GM21423 (cell line): ENCODE measurements around the gene KDM4B.
A peak's percentile ranks its signal among the peaks of the same experiment; 100 is the strongest.

Experiments used
- ATAC-seq: cut with Tn5 transposase; IDR thresholded peaks from one replicate; pipeline ENCODE4 v1.9.1; 2021; ENCODE audit warnings: mild to moderate bottlenecking, moderate library complexity; ENCODE audit not compliant: unreplicated experiment

KDM4B gene

DNA sequence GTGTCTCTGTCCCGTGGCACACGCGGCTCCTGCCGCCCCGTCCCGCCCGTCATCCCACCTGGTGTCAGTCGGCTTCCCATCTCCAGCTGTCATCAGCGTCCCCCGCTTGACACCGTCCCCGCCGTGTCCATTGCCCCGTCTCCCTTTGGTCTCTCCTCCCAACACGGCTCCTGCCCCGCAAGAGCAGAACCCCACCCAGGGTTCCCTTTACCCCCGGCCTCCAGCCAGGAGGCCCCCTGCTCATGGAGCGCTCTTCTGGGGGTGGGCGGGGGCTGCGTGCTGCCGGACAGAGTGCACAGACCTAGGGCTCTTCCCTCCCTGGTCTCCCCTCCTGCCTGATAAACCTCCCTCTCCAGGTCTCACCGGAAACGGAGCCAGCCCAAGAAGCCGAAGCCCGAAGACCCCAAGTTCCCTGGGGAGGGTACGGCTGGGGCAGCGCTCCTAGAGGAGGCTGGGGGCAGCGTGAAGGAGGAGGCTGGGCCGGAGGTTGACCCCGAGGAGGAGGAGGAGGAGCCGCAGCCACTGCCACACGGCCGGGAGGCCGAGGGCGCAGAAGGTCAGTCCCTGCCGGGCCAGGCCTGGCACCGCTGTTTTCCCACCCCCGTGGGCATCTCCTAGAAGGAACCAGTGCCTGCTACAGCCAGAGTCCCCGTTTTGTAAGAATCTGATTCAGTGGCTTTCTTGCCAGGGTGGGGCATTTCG, 150.5 kb downstream of the KDM4B start:
- no peak for ATAC-seq

DNA sequence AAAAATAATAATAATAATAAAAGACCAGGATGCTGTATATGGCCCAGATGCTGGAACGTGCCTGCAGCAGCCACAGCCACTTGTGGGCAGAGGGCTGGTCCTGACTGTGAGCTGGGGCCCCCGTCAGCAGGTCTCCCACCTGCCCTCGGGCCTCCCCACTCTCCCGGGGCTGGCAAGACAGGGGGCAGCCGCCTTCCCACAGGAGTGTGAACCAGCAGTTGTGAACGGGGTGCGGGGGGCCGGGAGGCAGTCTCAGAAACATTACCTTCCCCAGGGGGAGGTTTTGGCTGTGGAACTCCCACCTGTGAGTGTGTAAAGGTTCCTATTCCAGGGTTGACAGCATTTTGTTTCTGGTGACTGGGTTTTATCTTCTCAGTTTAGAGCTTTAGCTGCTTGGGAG, 151.4 kb downstream of the KDM4B start:
- ATAC-seq = no peak

DNA sequence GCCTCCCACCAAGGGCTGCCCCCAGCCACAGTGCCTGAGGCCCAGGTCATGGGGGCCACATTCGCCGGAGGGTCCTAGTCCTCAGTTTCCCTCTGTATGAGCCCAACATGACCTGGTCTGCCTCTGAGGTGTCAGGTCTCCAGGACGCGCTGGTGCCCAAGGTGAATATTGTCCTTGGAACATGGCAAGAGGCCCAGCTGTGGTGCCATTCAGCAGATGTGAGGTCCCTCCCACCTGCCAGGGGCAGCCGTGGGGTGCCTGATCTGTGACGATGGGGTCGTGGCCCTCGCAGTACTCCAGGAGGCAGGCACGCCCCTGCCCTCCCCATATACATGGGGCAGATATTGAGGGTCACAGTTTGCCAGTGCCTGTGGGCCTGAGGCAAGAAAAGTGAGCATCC, 151.9 kb downstream of the KDM4B start:
- ATAC-seq = no peak

DNA sequence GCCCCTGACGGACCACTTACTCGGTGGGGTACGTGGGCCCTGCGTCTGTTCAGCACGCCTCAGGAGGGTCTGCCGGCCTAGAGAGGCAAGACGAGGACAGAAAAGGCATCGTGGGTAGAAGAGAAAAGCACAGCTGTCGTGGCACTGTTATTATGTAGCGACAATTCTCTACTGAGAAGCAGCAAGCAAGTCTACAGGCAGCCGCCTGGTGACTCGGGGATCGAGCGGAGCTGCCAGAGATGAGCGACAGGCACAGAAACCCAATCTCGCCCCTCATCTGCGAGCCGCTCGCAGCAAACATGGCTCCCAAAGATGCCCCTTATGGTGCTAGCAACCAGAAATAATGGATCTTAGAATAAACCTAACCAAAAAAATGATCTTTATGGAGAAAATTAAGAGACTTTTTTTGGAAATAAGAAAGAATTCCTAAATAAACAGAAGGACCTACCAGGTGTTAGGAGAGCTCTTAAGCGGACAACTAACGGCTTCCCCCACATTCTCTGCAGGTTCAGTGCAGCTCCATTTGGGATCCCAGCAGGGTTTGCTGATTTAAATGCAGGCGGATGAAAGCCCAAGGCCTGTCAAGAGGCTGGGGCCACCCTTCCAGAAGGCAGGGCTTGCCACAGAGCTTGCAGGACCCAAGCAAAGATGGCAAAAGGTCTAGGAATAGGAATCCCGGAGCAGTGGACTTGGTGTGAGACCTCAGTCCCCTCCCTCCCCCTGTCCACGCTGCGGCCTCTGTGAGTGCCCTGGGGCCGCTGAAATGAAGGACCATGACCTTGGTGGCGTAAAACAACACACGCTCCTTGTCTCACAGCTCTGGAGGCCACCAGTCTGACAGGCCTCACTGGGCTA, 152.6 kb downstream of the KDM4B start:
- no peak for ATAC-seq

DNA sequence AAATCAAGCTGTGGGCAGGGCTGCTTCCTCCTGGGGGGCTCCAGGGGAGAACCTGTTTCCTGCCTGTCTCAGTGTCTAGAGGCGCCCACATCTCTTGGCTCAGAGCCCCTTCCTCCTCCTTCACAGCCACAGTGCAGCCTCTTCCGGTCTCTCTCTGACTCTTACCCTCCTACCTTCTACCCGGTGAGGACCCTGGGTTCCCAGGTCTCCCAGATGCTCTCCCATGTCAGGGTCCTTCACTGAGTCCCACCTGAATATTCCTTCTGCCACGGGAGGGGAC, 153.1 kb downstream of the KDM4B start:
- no peak for ATAC-seq

DNA sequence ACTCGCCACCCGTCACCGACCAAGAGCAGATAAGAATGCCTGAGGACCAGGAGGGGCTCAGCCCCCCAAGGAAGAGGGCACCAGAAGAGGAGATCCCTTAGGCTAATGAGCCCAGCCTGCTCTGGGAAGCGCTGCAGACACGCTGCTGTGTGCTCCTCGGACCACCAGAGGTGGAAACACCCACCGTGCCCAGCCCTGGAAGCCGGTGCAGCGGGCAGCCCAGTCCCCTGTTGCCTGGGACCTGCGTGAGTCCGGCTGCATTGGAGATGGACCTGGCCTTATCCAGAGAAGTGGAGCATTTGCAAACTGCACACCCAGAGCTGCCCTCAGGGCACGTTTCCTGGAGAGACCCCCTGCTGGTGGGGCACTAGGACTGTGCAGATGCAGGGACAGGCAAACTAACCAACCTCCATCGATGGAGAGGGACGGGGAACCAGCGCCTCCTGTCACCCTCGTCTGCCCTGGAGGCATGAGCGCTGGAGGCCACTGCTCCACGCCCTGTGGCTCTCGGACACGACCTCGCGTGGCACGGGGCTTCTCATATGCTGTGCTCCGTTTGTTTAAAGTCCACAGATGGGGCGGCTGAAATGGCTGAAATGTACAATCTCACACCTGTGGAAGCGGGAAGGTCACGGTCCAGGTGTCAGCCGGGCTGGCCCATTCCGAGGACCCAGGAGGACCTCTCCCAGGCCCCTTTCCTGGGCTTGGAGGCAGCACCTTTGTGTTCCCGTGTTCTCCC, 153.9 kb downstream of the KDM4B start:
- no peak for ATAC-seq

DNA sequence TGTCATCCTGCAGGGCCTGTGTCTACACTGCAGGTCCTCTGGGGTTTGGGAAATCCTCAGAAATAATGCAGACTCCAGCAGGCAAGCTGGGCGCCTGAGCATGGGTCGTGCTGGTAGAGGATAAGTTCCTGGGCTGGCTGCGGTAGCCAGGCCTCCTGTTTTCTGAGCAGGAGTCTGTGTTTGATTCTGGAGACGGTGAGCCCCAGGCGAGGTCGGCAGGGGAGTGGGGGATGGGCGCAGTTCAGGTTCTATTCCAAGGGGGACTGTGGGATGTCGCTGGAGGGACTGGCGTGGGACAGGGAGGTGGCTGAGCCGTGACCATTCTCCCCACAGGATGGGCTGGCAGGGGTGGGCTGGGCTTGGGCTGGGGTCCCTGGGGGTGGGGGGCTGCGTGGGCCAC, 154.7 kb downstream of the KDM4B start:
- ATAC-seq = no peak

DNA sequence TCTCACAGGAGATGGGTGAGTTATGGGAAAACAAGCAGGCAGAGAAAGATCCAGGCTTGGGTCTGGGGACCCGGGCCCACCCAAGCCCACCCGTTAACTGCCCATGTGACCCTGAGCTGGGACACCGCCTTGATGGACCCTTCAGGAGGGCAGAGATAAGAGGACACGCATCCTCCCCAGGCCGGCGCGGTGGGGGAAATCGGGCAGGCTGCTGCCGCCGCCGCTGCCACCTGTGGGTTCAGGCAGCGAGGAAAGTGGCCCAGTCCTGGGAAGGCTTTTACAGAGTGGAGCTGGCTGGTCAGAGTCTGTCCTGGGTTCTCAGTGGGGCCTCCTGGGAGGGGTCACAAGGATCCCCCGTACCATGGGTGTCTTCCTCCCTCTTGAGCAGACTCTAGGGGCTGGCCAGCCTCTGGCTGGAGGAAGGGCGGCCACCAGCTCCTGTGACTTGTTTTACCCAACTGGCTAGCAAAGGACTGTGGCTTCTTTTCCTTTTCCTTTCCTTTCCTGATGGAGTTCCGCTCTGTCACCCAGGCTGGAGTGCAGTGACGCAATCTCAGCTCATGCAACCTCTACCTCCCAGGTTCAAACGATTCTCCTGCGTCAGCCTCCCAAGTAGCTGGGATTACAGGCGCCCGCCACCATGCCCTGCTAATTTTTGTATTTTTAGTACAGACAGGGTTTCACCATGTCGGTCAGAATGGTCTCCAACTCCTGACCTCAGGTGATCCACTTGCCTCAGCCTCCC, 155.4 kb downstream of the KDM4B start:
- ATAC-seq = no peak

DNA sequence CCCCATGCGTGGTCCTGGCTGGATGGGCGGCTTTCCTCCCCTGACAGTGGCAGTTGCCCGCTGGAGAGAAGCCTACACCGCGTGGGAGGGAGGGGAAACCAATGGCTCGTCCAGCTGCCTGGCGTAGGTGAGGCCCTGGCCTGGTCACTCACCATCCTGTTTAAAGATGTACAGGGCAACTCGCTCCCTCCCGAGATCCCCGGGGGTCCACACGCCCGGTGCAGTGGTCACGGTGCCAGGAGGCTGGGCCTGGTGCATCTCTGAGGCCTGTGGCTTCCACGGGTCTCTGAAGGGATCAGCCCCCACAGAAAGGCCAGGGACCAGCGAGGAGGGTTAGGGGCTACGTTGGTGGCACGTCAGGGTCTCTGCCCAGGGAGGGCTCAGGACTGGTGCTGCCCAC, 156.5 kb downstream of the KDM4B start:
- no peak for ATAC-seq

DNA sequence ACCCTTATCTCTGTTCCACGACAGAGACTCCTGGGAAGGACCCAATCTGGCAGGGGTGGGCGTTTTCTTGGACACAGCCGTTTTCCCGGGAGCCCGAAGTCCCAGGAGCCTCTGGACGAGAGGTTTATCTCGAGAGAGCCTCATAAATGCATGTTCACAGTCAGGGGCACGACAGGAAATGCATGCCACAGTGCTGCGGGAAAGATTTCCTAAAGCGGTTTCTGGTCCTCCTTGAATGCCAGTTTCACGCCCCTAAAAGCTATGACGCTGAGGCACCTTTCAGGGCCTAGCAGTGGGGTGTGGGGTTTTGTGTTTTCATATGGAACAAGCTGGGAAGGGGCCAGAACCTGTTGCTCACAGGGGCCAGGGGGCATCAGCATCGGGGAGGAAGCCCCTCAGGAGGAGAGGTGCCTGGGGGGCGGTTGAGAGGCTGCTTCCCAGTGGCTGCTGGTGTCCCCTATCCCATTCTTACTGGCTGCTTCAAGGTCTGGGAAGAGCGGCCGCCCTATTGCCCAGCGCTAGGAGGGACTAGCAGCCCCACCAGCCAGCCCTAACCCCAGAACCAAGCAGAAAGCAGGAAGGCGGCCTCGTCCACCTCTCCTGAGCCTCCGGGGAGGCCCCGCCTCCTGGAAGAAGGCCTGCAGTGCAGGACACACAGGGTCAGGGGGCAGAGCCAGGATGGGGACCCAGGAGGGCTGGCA, 157.0 kb downstream of the KDM4B start:
- no peak for ATAC-seq

DNA sequence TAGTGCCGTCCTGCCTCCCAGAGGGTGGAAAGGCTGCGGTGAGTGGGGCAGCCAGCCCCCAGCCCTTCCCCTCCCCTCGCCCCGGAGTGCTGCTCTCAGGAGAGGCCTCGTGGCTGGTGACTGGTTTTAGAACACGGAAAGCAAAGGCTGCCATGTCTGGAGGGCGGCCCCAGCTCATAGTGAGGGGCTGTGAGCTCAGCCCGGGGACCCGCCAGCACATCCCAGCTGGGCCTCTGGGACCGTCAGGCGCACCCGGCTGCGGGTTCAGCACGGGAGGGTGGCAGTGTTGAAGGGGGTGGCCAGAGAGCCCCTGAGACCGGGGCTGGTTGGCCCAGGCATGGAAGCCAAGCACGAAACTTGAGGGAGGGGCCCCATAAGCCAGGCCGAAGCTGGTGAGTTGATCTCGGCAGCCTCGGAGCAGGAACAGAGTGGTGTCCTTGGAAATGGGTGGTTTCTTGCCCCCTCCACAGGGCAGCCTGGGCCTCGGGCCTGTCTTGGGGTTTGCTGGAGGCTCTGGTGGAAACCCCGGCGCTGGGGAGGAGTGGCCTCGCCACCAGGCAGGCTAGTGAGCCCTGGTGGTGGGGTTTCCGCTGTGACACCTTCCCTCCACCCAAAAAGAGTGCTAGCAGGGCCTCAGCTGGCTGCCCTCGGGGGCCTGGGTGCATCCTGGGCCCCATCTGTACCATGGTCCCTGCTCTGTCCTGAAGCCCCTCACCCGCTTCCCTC, 157.7 kb downstream of the KDM4B start:
- no peak for ATAC-seq

DNA sequence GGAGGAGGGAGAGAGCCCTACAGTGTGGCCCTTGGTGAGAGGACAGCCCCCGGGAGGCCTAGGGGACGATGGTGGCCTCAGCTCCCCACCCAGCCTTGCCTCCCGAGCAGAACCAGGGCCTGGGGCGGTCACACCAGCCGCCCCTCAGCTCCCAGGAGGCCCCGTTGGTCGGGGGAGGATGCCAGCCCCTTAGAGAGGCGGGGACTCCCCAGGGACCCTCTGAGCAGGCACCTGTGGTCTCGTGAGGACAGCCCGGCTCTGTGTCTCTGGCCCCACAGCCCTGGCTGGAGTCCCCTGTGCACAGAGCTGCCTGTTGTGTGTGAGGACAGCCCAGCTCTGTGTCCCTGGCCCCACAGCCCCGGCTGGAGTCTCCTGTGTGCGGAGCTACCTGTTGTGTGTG, 158.8 kb downstream of the KDM4B start:
- ATAC-seq = no peak

DNA sequence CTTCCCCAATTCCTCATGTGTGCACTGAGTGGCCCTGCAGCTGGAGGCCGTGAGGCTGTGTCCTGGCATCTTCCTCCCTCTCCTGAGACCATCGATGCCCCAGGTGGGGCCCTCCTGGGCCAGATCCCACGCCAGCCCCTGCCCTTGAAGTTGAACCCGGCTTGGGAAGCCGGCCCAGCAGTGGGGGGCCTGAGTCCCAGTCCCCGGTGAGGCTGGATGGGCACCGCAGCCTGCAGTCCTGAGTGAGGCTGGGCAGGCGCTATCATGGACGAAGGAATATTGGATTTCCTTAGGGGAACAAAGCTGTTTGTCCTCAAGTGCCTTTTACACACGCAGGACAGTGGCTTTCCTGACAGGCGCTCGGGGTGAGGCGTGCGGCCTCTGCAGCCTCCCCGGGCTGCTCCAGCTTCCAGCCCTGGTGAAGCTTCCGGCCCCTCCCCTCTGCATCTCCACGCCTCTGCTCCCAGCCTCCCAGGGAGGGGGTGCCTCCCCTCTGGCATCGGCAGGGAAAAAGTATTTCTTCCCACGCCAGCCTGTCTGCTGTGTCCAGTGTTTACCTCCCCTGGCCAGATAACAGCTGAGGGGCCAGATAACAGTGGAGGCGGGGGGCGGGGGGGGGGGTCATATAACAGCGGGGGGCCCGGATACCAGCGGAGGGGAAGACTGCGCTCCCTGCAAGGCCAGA, 159.5 kb downstream of the KDM4B start:
- ATAC-seq = no peak

DNA sequence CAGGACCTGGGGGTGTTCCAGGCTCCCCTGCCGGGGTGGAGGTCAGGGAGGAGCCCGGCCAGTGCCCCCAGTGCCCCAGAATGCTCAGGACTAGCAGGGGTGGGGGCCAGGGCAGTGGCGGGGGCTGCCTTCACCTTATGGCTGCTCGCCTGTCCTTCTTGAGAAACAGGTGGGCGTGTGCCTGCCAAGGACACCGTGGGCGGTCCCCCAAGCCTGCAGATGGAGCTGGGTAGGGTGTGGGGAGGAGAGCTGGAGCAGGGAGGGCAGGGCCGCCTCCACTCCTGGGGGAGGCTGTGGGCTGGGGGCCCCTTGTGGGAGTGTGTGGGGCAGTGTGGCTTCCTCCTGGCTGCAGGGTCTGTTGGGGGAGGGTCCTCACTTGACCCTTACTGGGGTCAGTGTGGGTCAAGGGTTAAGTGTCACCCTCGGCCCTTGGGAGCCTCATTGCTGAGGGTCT, 160.1 kb downstream of the KDM4B start:
- no peak for ATAC-seq

DNA sequence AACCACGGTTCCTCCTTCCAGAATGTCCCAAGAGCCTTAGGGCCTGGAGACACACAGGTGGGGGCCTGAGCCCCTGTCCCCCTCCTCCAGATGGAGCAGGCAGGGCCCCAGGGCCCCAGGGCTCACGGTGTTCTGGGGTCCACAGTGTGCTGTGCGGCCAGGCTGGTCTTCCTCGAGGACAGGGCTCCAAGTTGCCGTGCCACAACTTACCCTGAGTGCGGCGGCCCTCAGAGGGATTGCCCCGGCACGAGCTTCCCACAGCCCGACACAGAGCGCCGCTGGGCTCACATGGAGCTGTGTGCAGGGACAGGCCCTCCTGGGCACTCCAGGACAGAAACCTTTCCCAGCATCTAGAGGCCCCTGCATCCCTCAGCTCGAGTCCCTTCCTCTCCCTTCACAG, 160.8 kb downstream of the KDM4B start:
- ATAC-seq = no peak

DNA sequence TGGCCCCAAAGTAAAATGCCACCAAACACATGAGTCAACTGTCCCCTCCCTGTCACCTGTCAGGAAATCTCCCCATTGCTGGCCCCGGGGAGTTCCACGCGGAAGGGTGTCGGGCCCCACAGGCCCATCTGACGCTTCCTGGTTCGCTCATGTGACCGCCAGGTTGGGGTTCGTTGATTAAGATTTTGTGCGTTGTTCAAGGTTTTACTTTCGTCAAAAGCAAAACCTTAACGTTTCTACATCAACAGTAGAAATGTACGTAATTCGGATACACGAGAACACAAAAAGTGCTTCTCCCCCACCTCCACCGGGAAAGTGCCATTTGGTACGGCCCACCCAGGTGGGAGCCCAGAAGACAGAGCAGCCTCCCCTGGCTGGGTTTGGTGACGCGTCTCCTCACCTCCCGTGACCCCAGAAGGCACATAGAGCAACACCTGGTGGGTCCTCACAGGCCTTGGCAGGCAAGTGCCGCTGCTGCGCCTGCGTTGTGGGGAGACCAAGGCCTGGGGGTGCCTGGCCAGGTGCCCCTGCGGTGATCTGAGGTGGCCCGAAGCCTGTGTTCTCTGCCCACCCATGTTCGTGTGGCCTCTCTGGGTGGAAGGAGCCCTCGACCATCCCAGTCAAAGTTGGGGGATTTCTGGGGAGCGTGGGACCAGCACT, 161.6 kb downstream of the KDM4B start:
- peak; percentile 42 for ATAC-seq

DNA sequence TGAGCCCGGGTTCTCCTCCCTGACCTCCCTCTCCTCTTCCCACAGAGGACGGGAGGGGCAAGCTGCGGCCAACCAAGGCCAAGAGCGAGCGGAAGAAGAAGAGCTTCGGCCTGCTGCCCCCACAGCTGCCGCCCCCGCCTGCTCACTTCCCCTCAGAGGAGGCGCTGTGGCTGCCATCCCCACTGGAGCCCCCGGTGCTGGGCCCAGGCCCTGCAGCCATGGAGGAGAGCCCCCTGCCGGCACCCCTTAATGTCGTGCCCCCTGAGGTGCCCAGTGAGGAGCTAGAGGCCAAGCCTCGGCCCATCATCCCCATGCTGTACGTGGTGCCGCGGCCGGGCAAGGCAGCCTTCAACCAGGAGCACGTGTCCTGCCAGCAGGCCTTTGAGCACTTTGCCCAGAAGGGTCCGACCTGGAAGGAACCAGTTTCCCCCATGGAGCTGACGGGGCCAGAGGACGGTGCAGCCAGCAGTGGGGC, 162.2 kb downstream of the KDM4B start:
- peak; percentile 29 for ATAC-seq

DNA sequence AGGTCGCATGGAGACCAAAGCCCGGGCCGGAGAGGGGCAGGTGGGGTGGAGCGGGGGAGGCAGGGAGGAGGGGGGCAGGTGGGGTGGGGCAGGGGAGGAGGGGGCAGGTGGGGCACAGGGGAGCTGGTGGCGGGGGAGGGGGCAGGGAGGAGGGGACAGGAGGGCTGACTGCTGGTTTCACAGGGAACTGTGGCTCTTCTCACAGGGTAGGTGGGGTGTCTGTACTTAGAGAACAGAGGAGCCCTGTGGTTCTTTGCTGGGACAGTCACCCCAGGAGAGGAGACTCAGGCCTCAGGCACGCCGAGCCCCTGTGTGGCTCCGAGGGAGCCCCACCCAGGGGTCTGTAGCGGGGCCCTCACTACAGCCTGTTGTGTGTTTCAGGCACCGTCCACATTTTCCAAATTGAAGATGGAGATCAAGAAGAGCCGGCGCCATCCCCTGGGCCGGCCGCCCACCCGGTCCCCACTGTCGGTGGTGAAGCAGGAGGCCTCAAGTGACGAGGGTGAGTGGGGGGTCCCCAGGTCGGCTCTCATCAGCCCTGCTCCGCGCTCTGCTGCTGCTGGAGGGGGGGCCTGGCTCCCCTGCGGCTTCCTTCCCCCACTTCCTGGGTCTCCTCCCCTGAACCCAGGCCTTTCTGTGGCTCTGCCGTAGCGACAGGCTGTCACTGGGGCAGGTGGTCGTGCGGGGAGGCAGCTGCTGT, 162.7 kb downstream of the KDM4B start:
- no peak for ATAC-seq
